ENCODE measurements around the gene KCNJ4.
"Not testable (repeated sequence)": the region's sequence is repeated elsewhere in the genome, so short reads cannot be mapped to it uniquely, and the experiment has no call there.

Gene KCNJ4

GRCh38 chr22:38471237-38471636, 16.2 kb upstream of the KCNJ4 start:
- no peak for DNase-seq (ENCODE audit: low read depth in 2 of 2)

- DNase-seq (ENCODE audit: low read depth in 2 of 2), result not testable (repeated sequence)
Measured at GRCh38 chr22:38470179-38470578, 15.2 kb upstream of the KCNJ4 start.

- DNase-seq (ENCODE audit: low read depth in 2 of 2), result no peak
Measured at GRCh38 chr22:38469306-38469781, 14.3 kb upstream of the KCNJ4 start.

GRCh38 chr22:38468443-38469305, 13.7 kb upstream of the KCNJ4 start:
- DNase-seq (ENCODE audit: low read depth in 2 of 2), result no peak

GRCh38 chr22:38467904-38468442, 13.0 kb upstream of the KCNJ4 start, which contains the start of gene KDELR3:
Gene KDELR3 (plus strand): TSS chr22:38468096. CDS start chr22:38468234, 138 bp downstream.
- peak in 1 of 2 donors; percentile 43 for DNase-seq (ENCODE audit: low read depth in 2 of 2)

- DNase-seq (ENCODE audit: low read depth in 2 of 2), result no peak
Measured at GRCh38 chr22:38467438-38467903, 12.5 kb upstream of the KCNJ4 start.

- DNase-seq (ENCODE audit: low read depth in 2 of 2), result no peak
Measured at GRCh38 chr22:38465673-38466490, 10.9 kb upstream of the KCNJ4 start.

GRCh38 chr22:38464992-38465672, 10.1 kb upstream of the KCNJ4 start:
- DNase-seq (ENCODE audit: low read depth in 2 of 2), result no peak

GRCh38 chr22:38462960-38463784, 8.2 kb upstream of the KCNJ4 start:
- no peak for DNase-seq (ENCODE audit: low read depth in 2 of 2)

- peak; percentile 5 to 16 for DNase-seq (ENCODE audit: low read depth in 2 of 2)
Measured at GRCh38 chr22:38461414-38462081, 6.5 kb upstream of the KCNJ4 start.

- DNase-seq (ENCODE audit: low read depth in 2 of 2), result no peak
Measured at GRCh38 chr22:38461057-38461413, 6.0 kb upstream of the KCNJ4 start.

GRCh38 chr22:38460426-38460840, 5.4 kb upstream of the KCNJ4 start:
- no peak for DNase-seq (ENCODE audit: low read depth in 2 of 2)

- no peak for DNase-seq (ENCODE audit: low read depth in 2 of 2)
Measured at GRCh38 chr22:38456841-38457699, 2.1 kb upstream of the KCNJ4 start.

GRCh38 chr22:38456272-38456835, 1.4 kb upstream of the KCNJ4 start:
- DNase-seq (ENCODE audit: low read depth in 2 of 2), result no peak

GRCh38 chr22:38455530-38456271, 702 bp upstream of the KCNJ4 start:
- DNase-seq (ENCODE audit: low read depth in 2 of 2), result no peak

- no peak for DNase-seq (ENCODE audit: low read depth in 2 of 2)
Measured at GRCh38 chr22:38454353-38455075, 485 bp downstream of the KCNJ4 start.

GRCh38 chr22:38453996-38454352, 1.0 kb downstream of the KCNJ4 start:
- no peak for DNase-seq (ENCODE audit: low read depth in 2 of 2)
